SK-N-MC (cell line): Measurements from ENCODE around the gene STON2.

Experiments
- DNase-seq: peaks from one replicate; pipeline ENCODE4 v3.0.0-alpha.2; 2011; ENCODE audit warnings: low read depth, low spot score
- H3K27ac ChIP-seq: fragments of 200-600 bp; sonication (generic); 2 replicates; pipeline ENCODE4 v1.5.1; 2016; ENCODE audit warnings: mixed run types
- H3K36me3 ChIP-seq: fragments of 200-600 bp; sonication (generic); 2 replicates; pipeline ENCODE4 v1.6.1; 2017; ENCODE audit warnings: antibody characterized with exemption, low read length, mixed read lengths; ENCODE audit not compliant: insufficient read depth
- H3K4me3 ChIP-seq: fragments of 200-600 bp; sonication (generic); 2 replicates; pipeline ENCODE4 v1.5.1; 2016
- H3K9ac ChIP-seq: fragments of 200-600 bp; sonication (generic); 2 replicates; pipeline ENCODE4 v1.8.0; 2017; ENCODE audit warnings: mixed run types, mixed read lengths; ENCODE audit not compliant: insufficient read length
- H3K9me3 ChIP-seq: fragments of 200-600 bp; sonication (generic); 2 replicates; pipeline ENCODE4 v1.6.1; 2017; ENCODE audit warnings: low read depth, mild to moderate bottlenecking, antibody characterized with exemption, low read length, moderate library complexity, mixed read lengths
- EZH2 ChIP-seq: fragments of 200-600 bp; sonication (generic); IDR thresholded peaks from one replicate; pipeline ENCODE4 v1.6.1; 2017; ENCODE audit warnings: antibody characterized with exemption
- FOXP2 ChIP-seq: optimal IDR thresholded peaks from 2 replicates; pipeline ENCODE3; 2011; ENCODE audit warnings: mild to moderate bottlenecking, moderate library complexity; ENCODE audit not compliant: insufficient read depth; ENCODE audit errors: extremely low read length, control extremely low read depth
- POLR2AphosphoS5 ChIP-seq: IDR thresholded peaks from 2 replicates; pipeline ENCODE4 v1.6.1; 2012; ENCODE audit warnings: mild to moderate bottlenecking, low read depth, low read length, borderline replicate concordance

STON2 gene

GRCh38 chr14:81350344-81351130, 49.6 kb downstream of the STON2 start:
- no peaks in the 10 kb centered on the region for H3K36me3 ChIP-seq
- no peak overlapping the region for H3K4me3 ChIP-seq
- TF ChIP-seq EZH2 (no peak), FOXP2 (no peak), POLR2AphosphoS5 (no peak)
- no peak for DNase-seq
- H3K9ac ChIP-seq: no peak overlapping the region
- H3K27ac ChIP-seq: no peak overlapping the region
- no peaks in the 10 kb centered on the region for H3K9me3 ChIP-seq

GRCh38 chr14:81348061-81348460, 52.1 kb downstream of the STON2 start:
- DNase-seq: no peak
- Histone ChIP-seq H3K4me3 (no peak overlapping the region), H3K9me3 (no peaks in the 10 kb centered on the region), H3K36me3 (no peaks in the 10 kb centered on the region), H3K9ac (no peak overlapping the region), H3K27ac (no peak overlapping the region)
- TF ChIP-seq EZH2: no peak
- TF ChIP-seq FOXP2: no peak
- no peak for TF ChIP-seq POLR2AphosphoS5

DNA sequence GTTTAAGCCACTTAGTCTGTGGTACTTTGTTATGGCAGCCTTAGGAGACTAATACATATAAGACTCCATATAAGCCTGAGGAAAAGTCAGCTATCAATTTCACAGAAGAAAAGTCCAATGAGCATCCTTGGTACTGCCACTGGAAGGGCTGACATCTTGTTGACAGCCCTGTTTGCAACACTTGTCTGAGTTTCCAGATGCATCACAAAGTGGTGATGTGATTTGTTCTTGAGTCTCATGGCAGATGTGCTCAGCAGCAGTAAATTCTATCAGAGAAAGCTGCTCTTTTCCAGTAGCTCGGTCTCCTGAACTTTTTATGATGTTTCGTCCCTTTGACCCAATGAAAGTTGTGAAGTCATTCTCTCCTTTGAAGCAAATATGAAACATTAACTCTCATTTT, 54.3 kb downstream of the STON2 start:
- H3K9me3 ChIP-seq: no peaks in the 10 kb centered on the region
- TF ChIP-seq EZH2 (no peak), POLR2AphosphoS5 (no peak), FOXP2 (no peak)
- no peak for DNase-seq
- no peaks in the 10 kb centered on the region for H3K36me3 ChIP-seq
- H3K4me3 ChIP-seq: no peak overlapping the region
- H3K9ac ChIP-seq: no peak overlapping the region
- no peak overlapping the region for H3K27ac ChIP-seq

GRCh38 chr14:81344481-81345160, 55.5 kb downstream of the STON2 start:
- Histone ChIP-seq H3K4me3 (no peak overlapping the region), H3K27ac (no peak overlapping the region), H3K36me3 (no peaks in the 10 kb centered on the region), H3K9me3 (no peaks in the 10 kb centered on the region), H3K9ac (no peak overlapping the region)
- no peak for DNase-seq
- no peak for TF ChIP-seq EZH2
- no peak for TF ChIP-seq FOXP2
- no peak for TF ChIP-seq POLR2AphosphoS5

DNA sequence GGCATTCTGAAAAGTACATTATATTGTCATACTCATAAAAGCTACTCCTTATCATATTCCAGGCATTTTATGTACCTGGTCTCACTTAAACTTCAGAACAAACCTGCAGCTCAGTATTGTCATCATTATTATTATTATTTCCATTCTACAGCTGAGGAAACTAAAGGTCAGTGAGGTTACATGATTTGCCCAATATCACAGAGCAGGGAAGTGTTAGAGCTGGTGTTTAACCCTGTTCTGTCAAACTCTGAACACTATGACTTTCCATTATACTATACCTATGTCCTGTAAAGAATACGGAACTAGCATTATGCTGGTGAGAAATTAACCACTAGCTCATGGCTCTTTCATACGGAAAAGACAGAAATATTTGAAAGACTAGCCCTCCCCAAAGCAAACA, 56.4 kb downstream of the STON2 start:
- no peaks in the 10 kb centered on the region for H3K36me3 ChIP-seq
- no peak overlapping the region for H3K9ac ChIP-seq
- H3K4me3 ChIP-seq: no peak overlapping the region
- DNase-seq: no peak
- H3K27ac ChIP-seq: no peak overlapping the region
- TF ChIP-seq EZH2: no peak
- no peak for TF ChIP-seq FOXP2
- no peak for TF ChIP-seq POLR2AphosphoS5
- H3K9me3 ChIP-seq: no peaks in the 10 kb centered on the region

DNA sequence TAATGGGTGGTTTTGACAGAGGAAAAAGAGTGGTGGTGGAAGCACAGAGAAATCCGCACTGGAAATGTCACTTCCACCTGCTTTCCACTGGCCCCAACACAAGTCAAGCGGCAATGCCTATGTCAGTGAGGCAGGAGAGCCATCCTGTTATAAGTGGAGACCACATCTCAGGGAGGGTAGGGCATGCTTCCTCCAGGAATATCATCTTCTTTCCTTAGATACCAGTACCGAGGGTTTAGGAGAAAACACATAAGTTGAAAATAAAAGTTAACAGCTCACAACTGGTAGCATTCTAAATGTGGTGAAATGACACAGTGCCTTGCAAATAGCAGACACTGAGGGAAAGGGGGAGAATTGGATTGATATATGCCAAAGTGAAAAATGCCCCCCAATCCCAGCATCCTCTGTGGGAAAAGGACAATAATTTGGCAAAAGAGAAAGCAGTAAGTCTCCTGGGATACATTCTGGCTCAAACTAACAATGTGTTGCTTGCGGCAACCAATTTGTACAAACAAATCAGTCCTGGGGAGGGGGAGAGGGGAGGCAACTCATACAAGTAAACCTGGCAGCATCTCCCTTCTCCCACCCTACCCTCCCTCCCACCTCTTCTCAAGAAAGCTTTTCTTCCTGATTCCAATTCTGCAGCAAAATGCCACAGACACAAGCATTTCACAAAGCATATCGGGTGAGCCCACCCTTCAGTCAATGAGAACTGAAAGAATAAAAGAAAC, 57.1 kb downstream of the STON2 start:
- no peak overlapping the region for H3K4me3 ChIP-seq

GRCh38 chr14:81341781-81342180, 58.3 kb downstream of the STON2 start:
- Histone ChIP-seq H3K36me3 (no peaks in the 10 kb centered on the region), H3K9ac (no peak overlapping the region), H3K4me3 (no peak overlapping the region), H3K27ac (no peak overlapping the region), H3K9me3 (no peaks in the 10 kb centered on the region)
- TF ChIP-seq FOXP2 (no peak), POLR2AphosphoS5 (no peak), EZH2 (no peak)
- DNase-seq: no peak

More for the DNA sequence above, 57.1 kb downstream of the STON2 start:
- DNase-seq: no peak
- TF ChIP-seq EZH2: no peak
- no peak for TF ChIP-seq FOXP2
- no peak for TF ChIP-seq POLR2AphosphoS5
- H3K36me3 ChIP-seq: no peaks in the 10 kb centered on the region
- H3K9me3 ChIP-seq: no peaks in the 10 kb centered on the region
- no peak overlapping the region for H3K27ac ChIP-seq
- H3K9ac ChIP-seq: no peak overlapping the region

- DNase-seq: no peak
- no peaks in the 10 kb centered on the region for H3K36me3 ChIP-seq
- no peak overlapping the region for H3K9ac ChIP-seq
- H3K9me3 ChIP-seq: no peaks in the 10 kb centered on the region
- H3K27ac ChIP-seq: no peak overlapping the region
- TF ChIP-seq EZH2: no peak
- no peak for TF ChIP-seq POLR2AphosphoS5
- TF ChIP-seq FOXP2: no peak
- no peak overlapping the region for H3K4me3 ChIP-seq
Observed at GRCh38 chr14:81341370-81341769, 58.8 kb downstream of the STON2 start.
